ENCODE data around the gene NOX4.

DNA sequence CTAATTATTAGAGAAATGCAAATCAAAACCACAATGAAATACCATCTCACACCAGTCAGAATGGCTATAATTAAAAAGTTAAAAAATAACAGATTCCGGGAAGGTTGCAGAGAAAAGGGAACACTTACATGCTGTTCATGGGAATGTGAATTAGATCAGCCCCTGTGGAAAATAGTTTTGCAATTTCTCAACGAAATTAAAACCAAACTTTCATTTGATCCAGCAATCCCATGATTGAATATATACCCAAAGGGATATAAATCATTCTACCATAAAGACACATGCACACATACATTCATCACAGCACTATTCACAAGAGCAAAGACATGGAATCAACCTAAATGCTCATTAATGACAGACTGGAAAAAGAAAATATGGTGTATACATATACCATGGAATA, 32.5 kb downstream of the NOX4 start:
- TF ChIP-seq, protein P1, sequence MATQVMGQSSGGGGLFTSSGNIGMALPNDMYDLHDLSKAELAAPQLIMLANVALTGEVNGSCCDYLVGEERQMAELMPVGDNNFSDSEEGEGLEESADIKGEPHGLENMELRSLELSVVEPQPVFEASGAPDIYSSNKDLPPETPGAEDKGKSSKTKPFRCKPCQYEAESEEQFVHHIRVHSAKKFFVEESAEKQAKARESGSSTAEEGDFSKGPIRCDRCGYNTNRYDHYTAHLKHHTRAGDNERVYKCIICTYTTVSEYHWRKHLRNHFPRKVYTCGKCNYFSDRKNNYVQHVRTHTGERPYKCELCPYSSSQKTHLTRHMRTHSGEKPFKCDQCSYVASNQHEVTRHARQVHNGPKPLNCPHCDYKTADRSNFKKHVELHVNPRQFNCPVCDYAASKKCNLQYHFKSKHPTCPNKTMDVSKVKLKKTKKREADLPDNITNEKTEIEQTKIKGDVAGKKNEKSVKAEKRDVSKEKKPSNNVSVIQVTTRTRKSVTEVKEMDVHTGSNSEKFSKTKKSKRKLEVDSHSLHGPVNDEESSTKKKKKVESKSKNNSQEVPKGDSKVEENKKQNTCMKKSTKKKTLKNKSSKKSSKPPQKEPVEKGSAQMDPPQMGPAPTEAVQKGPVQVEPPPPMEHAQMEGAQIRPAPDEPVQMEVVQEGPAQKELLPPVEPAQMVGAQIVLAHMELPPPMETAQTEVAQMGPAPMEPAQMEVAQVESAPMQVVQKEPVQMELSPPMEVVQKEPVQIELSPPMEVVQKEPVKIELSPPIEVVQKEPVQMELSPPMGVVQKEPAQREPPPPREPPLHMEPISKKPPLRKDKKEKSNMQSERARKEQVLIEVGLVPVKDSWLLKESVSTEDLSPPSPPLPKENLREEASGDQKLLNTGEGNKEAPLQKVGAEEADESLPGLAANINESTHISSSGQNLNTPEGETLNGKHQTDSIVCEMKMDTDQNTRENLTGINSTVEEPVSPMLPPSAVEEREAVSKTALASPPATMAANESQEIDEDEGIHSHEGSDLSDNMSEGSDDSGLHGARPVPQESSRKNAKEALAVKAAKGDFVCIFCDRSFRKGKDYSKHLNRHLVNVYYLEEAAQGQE (IDR thresholded peaks at IDR 0.05; ENCODE audit: insufficient replicate concordance, low read depth) = no peak
- TF ChIP-seq POLR2AphosphoS5 (IDR thresholded peaks at IDR 0.05; ENCODE audit: low read depth) (no peak), CTCF (IDR thresholded peaks at IDR 0.05; ENCODE audit: insufficient read depth, low read length) (no peak), SPI1 (IDR thresholded peaks at IDR 0.05; ENCODE audit: borderline replicate concordance, low read depth) (no peak)

Measured in HL-60 (cell line).